K562 (cell line): ENCODE data around the gene ACRV1. TPM values are rescaled to one million over a fixed set of nuclear protein-coding genes. Genes with fewer than 3 reads are reported as not detected.
A peak's percentile ranks its signal among the peaks of the same experiment; 100 is the strongest.

Experiments
- BCL6 ChIP-seq: fragments of 250-450 bp; sonication (Bioruptor Pico); IDR thresholded peaks from 2 replicates; pipeline ENCODE4 v1.4.0; 2020
- CBX1 ChIP-seq: sonication (generic); IDR thresholded peaks from 2 replicates; pipeline ENCODE4 v1.6.1; 2016; ENCODE audit warnings: antibody characterized with exemption, low read depth, mild to moderate bottlenecking
- CLOCK ChIP-seq: fragments of 250-450 bp; sonication (Bioruptor Pico); IDR thresholded peaks from 2 replicates; pipeline ENCODE4 v1.4.0; 2020; ENCODE audit warnings: mild to moderate bottlenecking, moderate library complexity, borderline replicate concordance
- CXXC5 ChIP-seq: fragments of 250-450 bp; sonication (Bioruptor Pico); IDR thresholded peaks from 2 replicates; pipeline ENCODE4 v1.8.0; 2022; ENCODE audit warnings: inconsistent platforms, mild to moderate bottlenecking, moderate library complexity
- GMEB1 ChIP-seq: fragments of 250-450 bp; sonication (Bioruptor Pico); IDR thresholded peaks from 2 replicates; pipeline ENCODE4 v1.4.0; 2020; ENCODE audit warnings: mild to moderate bottlenecking
- HIVEP1 ChIP-seq: fragments of 250-450 bp; sonication (Bioruptor Pico); IDR thresholded peaks from 2 replicates; pipeline ENCODE4 v1.4.0; 2020; ENCODE audit warnings: mild to moderate bottlenecking
- MYNN ChIP-seq, 2 experiments: sonication (generic); formaldehyde crosslinking in 1 of 2; IDR thresholded peaks; 2 replicates each; pipeline versions ENCODE4 v1.5.0 to v1.6.1; 2016 to 2020; ENCODE audit warnings: antibody characterized with exemption in 1 of 2, missing genetic modification reagents in 1 of 2
- PRPF4 ChIP-seq: fragments of 200-400 bp; formaldehyde crosslinking; IDR thresholded peaks from one replicate; pipeline ENCODE4 v1.6.1; 2017; ENCODE audit warnings: low read length, low read depth, mild to moderate bottlenecking; ENCODE audit not compliant: insufficient read depth, poor library complexity, severe bottlenecking
- RNF219 ChIP-seq: fragments of 250-450 bp; sonication (Bioruptor Pico); IDR thresholded peaks from 2 replicates; pipeline ENCODE4 v1.5.0; 2022; ENCODE audit warnings: mild to moderate bottlenecking
- ZBTB40 ChIP-seq, 2 experiments: fragments of 450-650 bp in 1 of 2; sonication (generic) in 1 of 2; formaldehyde crosslinking in 1 of 2; IDR thresholded peaks; 2 replicates each; pipeline versions ENCODE4 v1.7.1 to v1.9.0; 2016 to 2022; ENCODE audit warnings: inconsistent platforms in 1 of 2, mild to moderate bottlenecking in 1 of 2, missing genetic modification reagents in 1 of 2
- polyA plus RNA-seq, 8 experiments: library from polyadenylated mRNA; depleted of rRNA in 4 of 8; stranded (reverse) in 5 of 8; unstranded in 3 of 8; fragments of >200 nt; fragmentation: Nextera tagmentation in 2 of 8; fragmentation: Illumina TruSeq in 1 of 8; extraction: Ambion mirVana in 2 of 8; extraction: Trizol in 1 of 8; gene quantifications; 2 replicates each; pipeline versions ENCODE4 v1.2.1 to v1.2.3, GENCODE V29; 2011 to 2014; ENCODE audit warnings: inconsistent platforms in 1 of 8, missing spikeins in 1 of 8
- total RNA-seq, 7 experiments: library from RNA; depleted of rRNA in 6 of 7; stranded (reverse); fragments of >200 nt in 6 of 7; fragmentation: Illumina TruSeq in 2 of 7; extraction: Trizol in 2 of 7; gene quantifications; 2 replicates each; pipeline versions ENCODE4 v1.2.1 to v1.2.3, GENCODE V29; 2011 to 2021; ENCODE audit warnings: low replicate concordance in 1 of 7

ACRV1 gene
- total and polyA plus RNA-seq, 9 of the 15 experiments (the other 6 are each of a cell fraction or from before 2014, with no cell fraction given) = 0.22 to 0.25 TPM; not detected in 7

GRCh38 chr11:125625630-125626287 is 54.9 kb downstream of the ACRV1 start (continued):
- TF ChIP-seq BCL6 (CRISPR knock-in tag) = no peak
- no peak for TF ChIP-seq PRPF4
- peak; percentile 69; the same call in 1 of the 2 replicates for TF ChIP-seq MYNN (IDR thresholded peaks at IDR 0.05)
- TF ChIP-seq MYNN (CRISPR knock-in tag; IDR thresholded peaks at IDR 0.05) = no peak
- TF ChIP-seq RNF219 = 0 out of 2 replicates have a peak, but pooled peaks have one; percentile 38
- TF ChIP-seq CBX1 = peak; percentile 46; the same call in 1 of the 2 replicates
- TF ChIP-seq ZBTB40 (IDR thresholded peaks at IDR 0.05) = no peak
- no peak for TF ChIP-seq ZBTB40 (CRISPR knock-in tag; IDR thresholded peaks at IDR 0.05)
- peak; percentile 63 for TF ChIP-seq GMEB1 (CRISPR knock-in tag)
- TF ChIP-seq HIVEP1 (CRISPR knock-in tag) = no peak
- no peak for TF ChIP-seq CLOCK (CRISPR knock-in tag)
- TF ChIP-seq CXXC5 (CRISPR knock-in tag) = peak; percentile 90
